ENCODE results near the gene DMD. TPM values are rescaled to one million over a fixed set of nuclear protein-coding genes. Genes with fewer than 3 reads are reported as not detected.

The DMD gene
- total and polyA plus RNA-seq, 2 experiments from 2014 or later, result 1.5 to 2.0 TPM

- no peaks in the 10 kb centered on the region for H3K79me2 ChIP-seq (ENCODE audit: insufficient read depth)
- H3F3A ChIP-seq (ENCODE audit: insufficient read depth), result no peaks in the 10 kb centered on the region
- no peaks in the 10 kb centered on the region for H3K9me3 ChIP-seq (ENCODE audit: low read depth)
- no peak for DNase-seq
- 15 to 24% methylated on average over 6 of the region's 6 CpGs for WGBS, 2 experiments (ENCODE audit: low coverage in 1 of 2, low lambda C conversion rate in 2 of 2, missing lambda C conversion rate in 2 of 2)
- H3K36me3 ChIP-seq (ENCODE audit: low read depth), result no peaks in the 10 kb centered on the region
- H3K27me3 ChIP-seq (replicated peaks; ENCODE audit: insufficient read depth), result no peaks in the 10 kb centered on the region
- H3K4me1 ChIP-seq (ENCODE audit: insufficient read depth), result no peaks in the 10 kb centered on the region
- H3K9ac ChIP-seq, result no peak overlapping the region
- H2AFZ ChIP-seq, result no peak overlapping the region
- H3K27ac ChIP-seq, result no peak overlapping the region
- H3K4me2 ChIP-seq (ENCODE audit: unreplicated experiment), result no peak overlapping the region
- no peaks in the 10 kb centered on the region for H3K9me2 ChIP-seq (ENCODE audit: insufficient read depth)
- H4K20me1 ChIP-seq (ENCODE audit: insufficient read depth), result no peaks in the 10 kb centered on the region
- no peak overlapping the region for H3K4me3 ChIP-seq
- TF ChIP-seq EZH2 (IDR thresholded peaks at IDR 0.05; ENCODE audit: insufficient read depth, poor library complexity, severe bottlenecking) (no peak), EZH2phosphoT487 (IDR thresholded peaks at IDR 0.05; ENCODE audit: insufficient read depth, low read depth) (no peak)
- in situ Hi-C loops (cut with MboI), result no loop called here
Observed at GRCh38 chrX:31130457-31131220, 2080.7 kb downstream of the DMD start.

- H4K20me1 ChIP-seq (ENCODE audit: insufficient read depth), result no peaks in the 10 kb centered on the region
- no peaks in the 10 kb centered on the region for H3F3A ChIP-seq (ENCODE audit: insufficient read depth)
- no peaks in the 10 kb centered on the region for H3K9me2 ChIP-seq (ENCODE audit: insufficient read depth)
- in situ Hi-C loops (cut with MboI), result no loop called here
- no peak for DNase-seq
- WGBS, 2 experiments (ENCODE audit: low coverage in 1 of 2, low lambda C conversion rate in 2 of 2, missing lambda C conversion rate in 2 of 2), result 19 to 31% methylated on average over 4 of the region's 4 CpGs
- no peak overlapping the region for H2AFZ ChIP-seq
- H3K9me3 ChIP-seq (ENCODE audit: low read depth), result no peaks in the 10 kb centered on the region
- H3K4me2 ChIP-seq (ENCODE audit: unreplicated experiment), result no peak overlapping the region
- H3K27me3 ChIP-seq (replicated peaks; ENCODE audit: insufficient read depth), result no peaks in the 10 kb centered on the region
- H3K27ac ChIP-seq, result no peak overlapping the region
- no peak overlapping the region for H3K9ac ChIP-seq
- H3K4me3 ChIP-seq, result no peak overlapping the region
- TF ChIP-seq EZH2phosphoT487 (IDR thresholded peaks at IDR 0.05; ENCODE audit: insufficient read depth, low read depth), result no peak
- TF ChIP-seq EZH2 (IDR thresholded peaks at IDR 0.05; ENCODE audit: insufficient read depth, poor library complexity, severe bottlenecking), result no peak
- H3K4me1 ChIP-seq (ENCODE audit: insufficient read depth), result no peaks in the 10 kb centered on the region
- H3K36me3 ChIP-seq (ENCODE audit: low read depth), result no peaks in the 10 kb centered on the region
- H3K79me2 ChIP-seq (ENCODE audit: insufficient read depth), result no peaks in the 10 kb centered on the region
Observed at GRCh38 chrX:31128855-31129254, 2082.5 kb downstream of the DMD start.

- Histone ChIP-seq H3K79me2 (ENCODE audit: insufficient read depth) (no peaks in the 10 kb centered on the region), H3K4me3 (no peak overlapping the region), H3K9me3 (ENCODE audit: low read depth) (no peaks in the 10 kb centered on the region), H3K4me1 (ENCODE audit: insufficient read depth) (no peaks in the 10 kb centered on the region), H3K27me3 (replicated peaks; ENCODE audit: insufficient read depth) (no peaks in the 10 kb centered on the region), H2AFZ (no peak overlapping the region), H3K9ac (no peak overlapping the region), H3K9me2 (ENCODE audit: insufficient read depth) (no peaks in the 10 kb centered on the region), H3K36me3 (ENCODE audit: low read depth) (no peaks in the 10 kb centered on the region), H3F3A (ENCODE audit: insufficient read depth) (no peaks in the 10 kb centered on the region), H4K20me1 (ENCODE audit: insufficient read depth) (no peaks in the 10 kb centered on the region), H3K27ac (no peak overlapping the region), H3K4me2 (ENCODE audit: unreplicated experiment) (no peak overlapping the region)
- in situ Hi-C loops (cut with MboI), result no loop called here
- TF ChIP-seq EZH2 (IDR thresholded peaks at IDR 0.05; ENCODE audit: insufficient read depth, poor library complexity, severe bottlenecking) (no peak), EZH2phosphoT487 (IDR thresholded peaks at IDR 0.05; ENCODE audit: insufficient read depth, low read depth) (no peak)
- DNase-seq, result no peak
- 84 to 88% methylated on average over 3 of the region's 3 CpGs for WGBS, 2 experiments (ENCODE audit: low coverage in 1 of 2, low lambda C conversion rate in 2 of 2, missing lambda C conversion rate in 2 of 2)
Observed at GRCh38 chrX:31127716-31128115, 2083.6 kb downstream of the DMD start.

GRCh38 chrX:31126205-31126604 lies 2085.1 kb downstream of the DMD start:
- H3K9me3 ChIP-seq (ENCODE audit: low read depth), result no peaks in the 10 kb centered on the region
- DNase-seq, result peak; percentile 66
- H3K9me2 ChIP-seq (ENCODE audit: insufficient read depth), result no peaks in the 10 kb centered on the region
- TF ChIP-seq EZH2 (IDR thresholded peaks at IDR 0.05; ENCODE audit: insufficient read depth, poor library complexity, severe bottlenecking), result no peak
- TF ChIP-seq EZH2phosphoT487 (IDR thresholded peaks at IDR 0.05; ENCODE audit: insufficient read depth, low read depth), result no peak
- no peaks in the 10 kb centered on the region for H3K79me2 ChIP-seq (ENCODE audit: insufficient read depth)
- peak overlapping the region; percentile 35; the same call in 1 of the 2 replicates for H3K27ac ChIP-seq
- peak overlapping the region; percentile 53 for H3K4me2 ChIP-seq (ENCODE audit: unreplicated experiment)
- H3K4me3 ChIP-seq, result peak overlapping the region; percentile 22; the same call in 1 of the 2 replicates
- peak overlapping the region; percentile 38 for H2AFZ ChIP-seq
- no peaks in the 10 kb centered on the region for H3F3A ChIP-seq (ENCODE audit: insufficient read depth)
- no peaks in the 10 kb centered on the region for H4K20me1 ChIP-seq (ENCODE audit: insufficient read depth)
- H3K4me1 ChIP-seq (ENCODE audit: insufficient read depth), result no peaks in the 10 kb centered on the region
- 0 to 2% methylated on average over 5 to 7 of the region's 7 CpGs for WGBS, 2 experiments (ENCODE audit: low coverage in 1 of 2, low lambda C conversion rate in 2 of 2, missing lambda C conversion rate in 2 of 2)
- no peaks in the 10 kb centered on the region for H3K36me3 ChIP-seq (ENCODE audit: low read depth)
- in situ Hi-C loops (cut with MboI), result no loop called here
- no peak overlapping the region for H3K9ac ChIP-seq
- H3K27me3 ChIP-seq (replicated peaks; ENCODE audit: insufficient read depth), result no peaks in the 10 kb centered on the region

Data from GM23248 (cell line).